H9 (cell line): ENCODE results near the gene ARL11. TPM values are rescaled to one million over a fixed set of nuclear protein-coding genes. Genes with fewer than 3 reads are reported as not detected.

Source experiments
- DNase-seq: peaks from one replicate; pipeline ENCODE4 v3.0.0-alpha.2; 2017
- H2AFZ ChIP-seq: one replicate; pipeline ENCODE4 v1.6.1; 2013; ENCODE audit warnings: mild to moderate bottlenecking, low read length, control low read depth, moderate library complexity
- H2AK5ac ChIP-seq: 2 replicates; pipeline ENCODE4 v1.6.1; 2013; ENCODE audit warnings: low read length, control low read depth, mixed read lengths; ENCODE audit not compliant: insufficient read length
- H2BK120ac ChIP-seq: one replicate; pipeline ENCODE4 v1.6.1; 2013; ENCODE audit warnings: low read depth, mild to moderate bottlenecking, low read length, control low read depth, inconsistent platforms; ENCODE audit not compliant: poor library complexity, severe bottlenecking
- H2BK12ac ChIP-seq: 2 replicates; pipeline ENCODE4 v1.6.1; 2013; ENCODE audit warnings: low read length, control low read depth, mixed read lengths, low read depth; ENCODE audit not compliant: insufficient read length
- H2BK15ac ChIP-seq: 2 replicates; pipeline ENCODE4 v1.6.1; 2013; ENCODE audit warnings: low read depth, low read length, control low read depth
- H2BK20ac ChIP-seq: one replicate; pipeline ENCODE4 v1.6.1; 2013; ENCODE audit warnings: low read depth, mild to moderate bottlenecking, low read length, control low read depth, inconsistent platforms; ENCODE audit not compliant: poor library complexity, severe bottlenecking
- H2BK5ac ChIP-seq: 2 replicates; pipeline ENCODE4 v1.6.1; 2013; ENCODE audit warnings: low read length, control low read depth, mixed read lengths; ENCODE audit not compliant: insufficient read length
- H3K14ac ChIP-seq: 2 replicates; pipeline ENCODE4 v1.6.1; 2013; ENCODE audit warnings: low read length, control low read depth; ENCODE audit not compliant: insufficient read depth
- H3K18ac ChIP-seq: 2 replicates; pipeline ENCODE4 v1.6.1; 2013; ENCODE audit warnings: low read depth, mild to moderate bottlenecking, mixed read lengths, low read length, control low read depth; ENCODE audit not compliant: insufficient read length
- H3K23ac ChIP-seq: 2 replicates; pipeline ENCODE4 v1.6.1; 2013; ENCODE audit warnings: low read length, control low read depth, mixed read lengths, low read depth; ENCODE audit not compliant: insufficient read length
- H3K23me2 ChIP-seq: 2 replicates; pipeline ENCODE4 v1.6.1; 2013; ENCODE audit warnings: low read depth, mild to moderate bottlenecking, mixed read lengths, low read length, control low read depth; ENCODE audit not compliant: insufficient read length, poor library complexity, severe bottlenecking
- H3K27ac ChIP-seq: 2 replicates; pipeline ENCODE4 v1.5.1; 2013; ENCODE audit warnings: low read length, control low read depth, mixed read lengths, low read depth; ENCODE audit not compliant: insufficient read length
- H3K27me3 ChIP-seq: 2 replicates; pipeline ENCODE4 v1.6.1; 2013; ENCODE audit warnings: low read length, control low read depth, inconsistent platforms; ENCODE audit not compliant: insufficient read depth
- H3K4ac ChIP-seq: 2 replicates; pipeline ENCODE4 v1.6.1; 2013; ENCODE audit warnings: low read depth, mild to moderate bottlenecking, control low read depth, inconsistent platforms, low read length, moderate library complexity
- H3K4me1 ChIP-seq: 2 replicates; pipeline ENCODE4 v1.6.1; 2013; ENCODE audit warnings: low read length, control low read depth, inconsistent platforms; ENCODE audit not compliant: insufficient read depth
- H3K4me2 ChIP-seq: 2 replicates; pipeline ENCODE4 v1.6.1; 2013; ENCODE audit warnings: low read length, control low read depth, mixed read lengths; ENCODE audit not compliant: insufficient read length, insufficient read depth
- H3K56ac ChIP-seq: 2 replicates; pipeline ENCODE4 v1.6.1; 2013; ENCODE audit warnings: low read depth, mild to moderate bottlenecking, mixed read lengths, low read length, control low read depth; ENCODE audit not compliant: insufficient read length
- H3K79me1 ChIP-seq: 2 replicates; pipeline ENCODE4 v1.6.1; 2013; ENCODE audit warnings: low read depth, mild to moderate bottlenecking, moderate library complexity, low read length, control low read depth, inconsistent platforms; ENCODE audit not compliant: insufficient read depth, poor library complexity, severe bottlenecking
- H3K79me2 ChIP-seq: 2 replicates; pipeline ENCODE4 v1.6.1; 2013; ENCODE audit warnings: low read length, control low read depth, inconsistent platforms; ENCODE audit not compliant: insufficient read depth
- H3K9ac ChIP-seq: 2 replicates; pipeline ENCODE4 v1.6.1; 2013; ENCODE audit warnings: low read length, control low read depth, mixed read lengths; ENCODE audit not compliant: insufficient read length; ENCODE audit errors: extremely low read depth
- H3K9me3 ChIP-seq: one replicate; pipeline ENCODE4 v1.6.1; 2013; ENCODE audit warnings: low read depth, low read length, inconsistent platforms; ENCODE audit not compliant: control insufficient read depth
- H3T11ph ChIP-seq: one replicate; pipeline ENCODE4 v1.6.1; 2013; ENCODE audit warnings: mild to moderate bottlenecking, low read length, control low read depth, inconsistent platforms
- H4K20me1 ChIP-seq: one replicate; pipeline ENCODE4 v1.6.1; 2013; ENCODE audit not compliant: control insufficient read depth, insufficient read length, insufficient read depth
- H4K5ac ChIP-seq: 2 replicates; pipeline ENCODE4 v1.6.1; 2013; ENCODE audit warnings: low read depth, mild to moderate bottlenecking, mixed read lengths, low read length, control low read depth; ENCODE audit not compliant: insufficient read length
- H4K8ac ChIP-seq: replicated peaks from 2 replicates; pipeline ENCODE4 v1.6.1; 2013; ENCODE audit warnings: low read length, control low read depth, mixed read lengths, low read depth; ENCODE audit not compliant: insufficient read length
- H4K91ac ChIP-seq: 2 replicates; pipeline ENCODE4 v1.6.1; 2013; ENCODE audit warnings: low read depth, mild to moderate bottlenecking, moderate library complexity, mixed read lengths, low read length, control low read depth; ENCODE audit not compliant: insufficient read length
- H3K27ac Mint-ChIP-seq, 3 experiments: 2 replicates in 2 of 3; 3 replicates in 1 of 3; pipeline ENCODE4 v1.8.0; 2020 to 2021; ENCODE audit warnings: mixed read lengths in 3 of 3, mild to moderate bottlenecking in 1 of 3, moderate library complexity in 1 of 3
- H3K27me3 Mint-ChIP-seq: 2 replicates; pipeline ENCODE4 v1.8.0; 2021; ENCODE audit warnings: low read depth, mild to moderate bottlenecking, moderate library complexity, mixed read lengths
- H3K36me3 Mint-ChIP-seq, 3 experiments: 2 replicates in 2 of 3; 3 replicates in 1 of 3; pipeline ENCODE4 v1.8.0; 2020 to 2021; ENCODE audit warnings: low read depth in 3 of 3, mixed read lengths in 3 of 3; ENCODE audit not compliant: insufficient read depth in 1 of 3
- H3K4me1 Mint-ChIP-seq, 2 experiments: 2 replicates each; pipeline ENCODE4 v1.8.0; 2020; ENCODE audit warnings: mixed read lengths in 2 of 2
- H3K4me3 Mint-ChIP-seq, 2 experiments: 2 replicates in 1 of 2; 3 replicates in 1 of 2; pipeline ENCODE4 v1.8.0; 2020 to 2021; ENCODE audit warnings: mild to moderate bottlenecking in 2 of 2, mixed read lengths in 2 of 2, moderate library complexity in 1 of 2
- H3K9me3 Mint-ChIP-seq, 2 experiments: 2 replicates in 1 of 2; 3 replicates in 1 of 2; pipeline ENCODE4 v1.8.0; 2020; ENCODE audit warnings: mild to moderate bottlenecking in 2 of 2, mixed read lengths in 2 of 2, moderate library complexity in 1 of 2
- CTCF ChIP-seq: fragments of 200-600 bp; sonication (generic); conservative IDR thresholded peaks from 3 replicates; pipeline ENCODE4 v1.8.0; 2021; ENCODE audit warnings: antibody characterized with exemption, mild to moderate bottlenecking
- WGBS: extraction: QIAGEN DNeasy Blood & Tissue Kit; methylation state at CpG from one replicate; pipeline ENCODE4 v1.1.7; 2013; ENCODE audit warnings: missing lambda C conversion rate, low lambda C conversion rate, mixed read lengths; ENCODE audit not compliant: insufficient read length; ENCODE audit errors: extremely low coverage; 5-methylcytosine and 5-hydroxymethylcytosine counted together
- total RNA-seq: library from RNA; stranded (reverse); gene quantifications from 2 replicates; pipeline ENCODE4 v1.2.1, GENCODE V29; 2021

ARL11 gene
- total RNA-seq, 1 experiment from 2014 or later = 0.42 TPM

- Histone ChIP-seq H3K27me3 (no peaks in the 10 kb centered on the region), H3K23ac (no peak overlapping the region), H3T11ph (no peak overlapping the region), H3K18ac (no peak overlapping the region), H3K56ac (no peak overlapping the region), H4K20me1 (no peaks in the 10 kb centered on the region), H3K4me2 (no peak overlapping the region), H2BK12ac (no peak overlapping the region), H3K9ac (no peak overlapping the region), H3K79me1 (no peaks in the 10 kb centered on the region), H2BK120ac (no peak overlapping the region), H3K4ac (no peak overlapping the region), H4K8ac (no peak overlapping the region), H2BK20ac (no peak overlapping the region), H3K9me3 (no peaks in the 10 kb centered on the region), H2BK5ac (no peak overlapping the region), H4K5ac (no peak overlapping the region), H3K23me2 (no peaks in the 10 kb centered on the region), H3K14ac (no peak overlapping the region), H3K27ac (no peak overlapping the region), H2AK5ac (no peak overlapping the region), H4K91ac (no peak overlapping the region), H3K79me2 (no peaks in the 10 kb centered on the region), H2AFZ (no peak overlapping the region), H2BK15ac (no peak overlapping the region), H3K4me1 (no peaks in the 10 kb centered on the region)
- no CpG with 5 or more reads among the region's 8 CpGs for WGBS
- Mint-ChIP-seq H3K4me3 (no peak overlapping the region), H3K27ac (no peak overlapping the region), H3K36me3 (no peaks in the 10 kb centered on the region), H3K9me3 (no peaks in the 10 kb centered on the region), H3K27me3 (no peaks in the 10 kb centered on the region), H3K4me1 (peaks cover 4 to 5% of the 10 kb centered on the region in 2 experiments; a peak in 1 of 4 replicates)
- no peak for DNase-seq
- TF ChIP-seq CTCF = no peak
These were observed 12.3 kb upstream of the ARL11 start for GRCh38 chr13:49615836-49616675.
